OCI-LY7 (cell line): ENCODE results near the gene ZYX.

Source experiments
- EZH2phosphoT487 ChIP-seq: fragments of 200-600 bp; sonication (generic); IDR thresholded peaks from 2 replicates; pipeline ENCODE4 v1.6.1; 2018; ENCODE audit warnings: low read depth, borderline replicate concordance, mild to moderate bottlenecking, mixed run types, antibody characterized with exemption, low read length, moderate library complexity, mixed read lengths
- TF ChIP-seq, protein P1 (sequence below): fragments of 200-600 bp; sonication (generic); conservative IDR thresholded peaks from 2 replicates; pipeline ENCODE4 v1.5.1; 2014; ENCODE audit warnings: mild to moderate bottlenecking, antibody characterized with exemption, low read length, moderate library complexity, mixed read lengths

DNA sequence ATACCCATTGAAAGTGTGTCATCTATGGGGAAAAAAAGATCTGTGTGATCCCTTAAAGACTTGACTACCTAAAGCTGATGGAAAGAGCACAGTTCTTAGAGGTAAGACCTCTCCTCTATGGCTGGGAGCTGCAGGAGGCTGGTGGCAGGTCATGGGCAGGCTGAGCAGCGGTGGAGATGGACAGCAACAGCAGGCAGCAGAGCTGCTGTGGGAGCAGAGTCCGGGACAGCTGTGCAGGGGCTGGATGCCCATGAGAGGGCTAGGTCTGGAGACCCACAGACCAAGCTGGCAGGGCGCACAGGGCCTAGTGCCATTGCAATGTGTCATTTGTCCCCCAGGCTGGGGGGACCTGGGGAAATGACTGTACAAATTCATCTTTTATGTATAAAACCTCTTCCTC is 40.9 kb downstream of the ZYX start:
- TF ChIP-seq EZH2phosphoT487 = no peak
- TF ChIP-seq, protein P1, sequence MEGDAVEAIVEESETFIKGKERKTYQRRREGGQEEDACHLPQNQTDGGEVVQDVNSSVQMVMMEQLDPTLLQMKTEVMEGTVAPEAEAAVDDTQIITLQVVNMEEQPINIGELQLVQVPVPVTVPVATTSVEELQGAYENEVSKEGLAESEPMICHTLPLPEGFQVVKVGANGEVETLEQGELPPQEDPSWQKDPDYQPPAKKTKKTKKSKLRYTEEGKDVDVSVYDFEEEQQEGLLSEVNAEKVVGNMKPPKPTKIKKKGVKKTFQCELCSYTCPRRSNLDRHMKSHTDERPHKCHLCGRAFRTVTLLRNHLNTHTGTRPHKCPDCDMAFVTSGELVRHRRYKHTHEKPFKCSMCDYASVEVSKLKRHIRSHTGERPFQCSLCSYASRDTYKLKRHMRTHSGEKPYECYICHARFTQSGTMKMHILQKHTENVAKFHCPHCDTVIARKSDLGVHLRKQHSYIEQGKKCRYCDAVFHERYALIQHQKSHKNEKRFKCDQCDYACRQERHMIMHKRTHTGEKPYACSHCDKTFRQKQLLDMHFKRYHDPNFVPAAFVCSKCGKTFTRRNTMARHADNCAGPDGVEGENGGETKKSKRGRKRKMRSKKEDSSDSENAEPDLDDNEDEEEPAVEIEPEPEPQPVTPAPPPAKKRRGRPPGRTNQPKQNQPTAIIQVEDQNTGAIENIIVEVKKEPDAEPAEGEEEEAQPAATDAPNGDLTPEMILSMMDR = no peak
